ENCODE data around the gene PTGFRN. TPM values are rescaled to one million over a fixed set of nuclear protein-coding genes. Genes with fewer than 3 reads are reported as not detected.

The PTGFRN gene
- total RNA-seq, 1 donor from 2014 or later: 81.5 TPM

DNA sequence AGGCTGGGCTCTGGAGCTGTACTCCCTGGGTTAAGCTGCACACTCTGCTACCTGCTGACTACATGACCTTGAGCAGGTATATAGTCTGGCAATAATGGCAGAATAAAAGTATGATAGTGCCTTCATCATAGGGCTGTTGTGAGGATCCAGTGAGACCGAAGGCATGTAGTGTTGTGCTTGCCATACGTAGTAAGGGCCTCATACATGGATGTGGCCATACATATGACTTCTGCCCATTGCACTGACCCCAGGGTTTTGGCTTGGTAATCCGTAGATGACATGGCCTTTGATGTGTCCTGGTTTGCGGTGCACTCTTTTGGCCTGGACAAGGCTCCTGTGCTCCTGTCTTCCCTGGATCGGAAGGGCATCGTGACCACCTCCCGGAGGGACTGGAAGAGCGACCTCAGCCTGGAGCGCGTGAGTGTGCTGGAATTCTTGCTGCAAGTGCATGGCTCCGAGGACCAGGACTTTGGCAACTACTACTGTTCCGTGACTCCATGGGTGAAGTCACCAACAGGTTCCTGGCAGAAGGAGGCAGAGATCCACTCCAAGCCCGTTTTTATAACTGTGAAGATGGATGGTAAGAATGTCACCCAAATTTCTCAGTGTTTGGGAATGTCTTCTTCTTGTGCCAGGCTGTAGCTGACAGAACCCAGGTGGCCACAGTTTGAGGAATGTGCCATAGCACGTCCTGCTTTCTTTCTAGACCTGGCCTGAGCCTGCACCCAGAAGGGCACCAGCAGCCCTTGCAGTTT is 74.9 kb downstream of the PTGFRN start:
- intact Hi-C loops (cut with DNase I): no loop called here
- peak; percentile 58 for ATAC-seq (ENCODE audit: poor library complexity)
- DNase-seq: no peak

DNA sequence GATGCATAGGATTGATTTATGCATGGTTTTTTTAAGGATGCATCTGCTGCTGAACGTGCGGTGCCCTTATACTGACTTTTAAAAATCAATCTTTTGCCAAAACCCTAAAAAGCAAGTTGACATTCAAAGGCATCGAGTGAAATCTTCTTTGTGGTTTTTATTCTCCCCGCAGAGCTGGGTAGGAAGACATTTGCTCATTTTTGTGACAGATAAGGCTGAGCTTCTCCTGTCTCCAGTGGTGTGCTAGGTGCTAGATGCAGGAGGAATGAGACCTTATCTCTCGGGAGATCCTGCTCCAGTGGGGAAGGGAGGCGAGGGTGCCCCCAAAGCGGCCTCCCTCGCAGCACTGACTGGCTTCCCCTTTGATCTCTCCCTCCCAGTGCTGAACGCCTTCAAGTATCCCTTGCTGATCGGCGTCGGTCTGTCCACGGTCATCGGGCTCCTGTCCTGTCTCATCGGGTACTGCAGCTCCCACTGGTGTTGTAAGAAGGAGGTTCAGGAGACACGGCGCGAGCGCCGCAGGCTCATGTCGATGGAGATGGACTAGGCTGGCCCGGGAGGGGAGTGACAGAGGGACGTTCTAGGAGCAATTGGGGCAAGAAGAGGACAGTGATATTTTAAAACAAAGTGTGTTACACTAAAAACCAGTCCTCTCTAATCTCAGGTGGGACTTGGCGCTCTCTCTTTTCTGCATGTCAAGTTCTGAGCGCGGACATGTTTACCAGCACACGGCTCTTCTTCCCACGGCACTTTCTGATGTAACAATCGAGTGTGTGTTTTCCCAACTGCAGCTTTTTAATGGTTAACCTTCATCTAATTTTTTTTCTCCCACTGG is 76.9 kb downstream of the PTGFRN start:
- no peak for ATAC-seq (ENCODE audit: poor library complexity)
- intact Hi-C loops (cut with DNase I): no loop called here
- DNase-seq: peak; percentile 44

DNA sequence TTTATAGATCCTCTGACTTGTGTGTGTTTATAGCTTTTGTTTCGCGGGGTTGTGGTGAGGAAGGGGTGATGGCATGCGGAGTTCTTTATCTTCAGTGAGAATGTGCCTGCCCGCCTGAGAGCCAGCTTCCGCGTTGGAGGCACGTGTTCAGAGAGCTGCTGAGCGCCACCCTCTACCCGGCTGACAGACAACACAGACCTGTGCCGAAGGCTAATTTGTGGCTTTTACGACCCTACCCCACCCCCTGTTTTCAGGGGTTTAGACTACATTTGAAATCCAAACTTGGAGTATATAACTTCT is 77.5 kb downstream of the PTGFRN start:
- ATAC-seq (ENCODE audit: poor library complexity): no peak
- DNase-seq: peak; percentile 47
- intact Hi-C loops (cut with DNase I): no loop called here

DNA sequence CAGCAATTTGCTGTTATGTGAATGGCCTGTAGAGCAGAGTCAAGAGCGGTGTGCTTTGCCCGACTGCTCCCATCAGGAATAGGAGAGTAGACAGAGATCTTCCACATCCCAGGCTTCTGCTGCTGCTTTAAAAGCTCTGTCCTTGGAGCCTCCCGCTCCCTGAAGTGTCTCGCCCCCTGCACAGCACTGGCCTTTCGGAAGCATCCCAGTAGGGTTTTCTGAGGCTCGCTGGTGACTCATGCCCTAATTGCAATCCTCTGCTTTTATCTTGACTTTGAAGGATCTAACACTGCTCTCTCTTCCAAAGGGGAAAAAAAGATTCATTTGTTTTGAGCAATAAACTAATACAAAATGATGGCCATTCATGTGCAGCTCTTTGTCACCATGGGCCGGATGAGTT is 78.5 kb downstream of the PTGFRN start:
- ATAC-seq (ENCODE audit: poor library complexity): peak; percentile 19
- DNase-seq: peak; percentile 66
- intact Hi-C loops (cut with DNase I): no loop called here

DNA sequence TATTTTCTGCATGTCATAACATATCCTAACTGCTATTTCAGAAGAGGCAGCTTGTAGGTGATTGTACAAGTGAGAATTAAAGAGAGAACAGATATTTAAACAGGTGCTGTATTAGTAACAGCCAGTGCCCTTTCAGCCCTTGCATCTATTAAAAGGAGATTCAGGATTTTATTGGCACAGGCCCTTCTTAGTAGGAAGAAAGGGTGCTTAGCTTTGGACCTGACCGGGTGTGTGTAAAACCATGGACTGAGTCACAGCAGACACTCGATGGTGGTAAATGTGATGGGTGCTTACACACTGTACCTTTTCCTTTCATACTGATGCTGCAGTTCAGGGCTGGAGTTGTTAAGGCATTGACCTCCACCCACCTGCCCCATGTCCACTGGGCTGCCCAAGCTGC is 79.2 kb downstream of the PTGFRN start:
- no peak for ATAC-seq (ENCODE audit: poor library complexity)
- intact Hi-C loops (cut with DNase I): no loop called here

DNA sequence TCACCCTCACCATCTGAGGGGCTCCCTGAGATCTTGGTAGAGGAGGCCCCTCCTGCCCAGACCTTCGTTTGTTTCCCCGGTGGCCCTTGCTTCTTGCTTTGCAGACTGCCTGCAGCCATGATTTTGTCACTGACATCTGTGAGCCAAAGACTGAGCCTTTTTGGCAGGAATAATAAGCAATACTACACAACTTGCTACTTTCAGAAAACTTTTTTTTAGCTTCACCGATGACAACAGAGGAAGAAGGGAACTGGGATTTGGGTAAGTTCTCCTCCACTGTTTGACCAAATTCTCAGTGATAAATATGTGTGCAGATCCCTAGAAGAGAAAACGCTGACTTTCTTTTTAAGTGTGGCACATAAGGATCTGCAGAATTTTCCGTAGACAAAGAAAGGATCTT is 80.1 kb downstream of the PTGFRN start:
- intact Hi-C loops (cut with DNase I): no loop called here

More for the DNA sequence above, 79.2 kb downstream of the PTGFRN start:
- no peak for DNase-seq

DNA sequence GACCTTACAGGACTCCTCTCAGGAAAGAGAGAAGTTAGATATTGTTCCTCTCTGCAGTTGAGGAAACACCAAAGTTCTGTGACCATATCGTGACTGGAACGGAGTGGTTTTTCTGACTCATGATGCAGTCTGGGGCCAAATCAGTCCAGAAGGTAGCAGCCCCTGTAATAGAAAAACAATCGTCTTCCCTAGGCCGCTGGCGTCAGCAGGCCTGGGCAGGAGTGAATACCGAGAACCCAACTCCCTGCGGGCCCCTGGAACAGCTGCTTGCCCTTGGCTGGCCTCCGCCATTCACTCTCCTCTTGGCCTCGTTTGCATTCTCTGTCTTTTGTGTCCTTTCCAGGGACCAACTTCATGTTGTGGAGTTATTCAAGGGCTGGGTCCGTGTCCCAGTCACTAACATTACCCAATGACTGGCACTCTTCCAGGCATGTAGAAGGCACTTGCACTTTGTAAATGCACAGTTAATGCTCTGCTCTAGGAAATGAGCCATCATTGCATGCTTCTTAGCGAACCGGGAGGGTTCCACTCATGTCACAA is 81.0 kb downstream of the PTGFRN start:
- ATAC-seq (ENCODE audit: poor library complexity) (peak; percentile 91), DNase-seq (peak; percentile 90)
- intact Hi-C loops (cut with DNase I): no loop called here

More for the DNA sequence above, 80.1 kb downstream of the PTGFRN start:
- peak; percentile 54 for ATAC-seq (ENCODE audit: poor library complexity)
- no peak for DNase-seq

DNA sequence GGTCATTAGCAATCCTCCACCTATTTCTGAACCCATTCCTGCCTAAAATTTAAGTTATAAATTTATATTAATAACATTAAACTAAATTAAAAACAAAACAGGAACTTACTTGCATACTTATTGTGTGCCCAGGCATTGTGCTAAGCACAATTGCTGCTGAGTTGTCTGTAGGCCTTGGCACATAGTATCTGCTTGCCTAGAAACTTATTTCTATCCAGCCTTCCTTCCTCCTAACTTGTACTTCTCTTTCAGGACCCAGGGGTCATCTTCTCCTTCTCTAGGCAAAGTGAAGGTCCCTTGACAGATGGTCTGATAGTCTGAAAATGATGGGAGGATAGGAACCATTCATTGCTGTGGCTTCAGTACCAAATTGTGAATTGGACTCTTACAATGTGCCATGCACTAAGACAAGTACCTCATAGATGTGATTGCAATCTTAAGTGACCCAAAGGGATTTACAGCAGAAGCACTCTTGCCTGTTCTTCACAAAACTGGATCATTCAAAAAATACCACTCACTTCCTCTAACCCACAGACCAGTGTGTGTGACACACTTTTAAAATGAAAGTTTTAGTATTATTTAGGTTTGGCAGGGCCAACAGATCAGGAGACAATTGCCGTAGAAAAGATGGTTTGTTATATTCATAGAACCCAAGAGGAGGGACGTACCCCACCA is 81.6 kb downstream of the PTGFRN start:
- DNase-seq (no peak), ATAC-seq (ENCODE audit: poor library complexity) (peak; percentile 6)
- intact Hi-C loops (cut with DNase I): no loop called here

DNA sequence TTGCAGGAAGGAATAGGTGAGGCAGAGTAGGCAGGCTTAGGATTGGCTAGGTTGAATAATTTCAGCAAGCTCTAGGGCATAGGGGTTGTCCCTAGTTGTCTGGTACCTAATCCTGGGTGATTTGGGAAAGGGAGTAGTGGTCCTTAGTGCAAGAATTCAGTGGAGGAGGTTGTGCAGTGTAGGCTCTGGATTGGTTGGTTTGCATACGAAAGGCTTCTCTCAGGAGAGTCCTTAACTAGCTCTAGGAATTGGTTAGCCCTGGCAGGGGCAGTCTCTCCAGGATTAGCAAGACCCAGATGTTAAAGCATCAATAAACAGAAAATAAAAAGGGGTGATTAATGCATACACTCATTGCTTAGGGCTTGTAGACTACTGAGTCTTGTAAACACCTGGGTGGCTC is 82.2 kb downstream of the PTGFRN start:
- intact Hi-C loops (cut with DNase I): no loop called here
- DNase-seq (no peak), ATAC-seq (ENCODE audit: poor library complexity) (no peak)

DNA sequence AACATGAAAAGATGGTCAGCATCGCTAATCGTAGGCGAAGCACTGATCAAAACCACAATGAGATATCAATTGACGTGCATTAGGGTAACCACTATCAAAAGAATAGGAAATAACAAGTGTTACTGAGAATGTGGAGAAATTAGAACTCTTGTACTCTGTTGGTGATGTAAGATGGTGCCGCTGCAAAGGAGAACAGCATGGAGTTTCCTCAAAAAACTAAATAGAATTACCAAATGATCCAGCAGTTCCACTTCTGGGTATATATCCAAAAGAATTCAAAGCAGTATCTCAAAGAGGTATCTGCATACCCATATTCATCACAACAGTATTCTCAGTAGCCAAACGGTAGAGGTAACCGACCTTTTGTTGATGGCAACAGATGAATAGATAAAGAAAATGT is 83.6 kb downstream of the PTGFRN start:
- intact Hi-C loops (cut with DNase I): no loop called here
- DNase-seq (no peak), ATAC-seq (ENCODE audit: poor library complexity) (no peak)

DNA sequence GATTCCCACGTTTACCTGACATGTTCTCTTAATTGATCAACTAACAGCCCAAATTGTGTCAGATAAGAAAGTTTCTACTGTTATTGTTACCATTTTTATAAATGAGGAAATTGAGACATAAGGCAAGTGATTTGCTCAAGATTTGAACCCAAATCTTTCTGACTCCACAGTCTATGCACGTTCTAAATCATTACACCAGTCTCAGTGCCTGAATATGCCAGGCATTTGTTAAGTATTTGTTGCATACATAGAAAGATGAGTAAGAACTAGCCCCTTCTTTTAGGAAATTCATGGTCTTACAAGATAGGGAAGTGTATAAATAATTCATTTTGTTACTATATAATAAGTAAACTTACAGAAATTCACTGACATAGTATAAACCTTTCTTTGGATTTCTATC is 84.7 kb downstream of the PTGFRN start:
- DNase-seq: no peak
- intact Hi-C loops (cut with DNase I): no loop called here
- ATAC-seq (ENCODE audit: poor library complexity): no peak

DNA sequence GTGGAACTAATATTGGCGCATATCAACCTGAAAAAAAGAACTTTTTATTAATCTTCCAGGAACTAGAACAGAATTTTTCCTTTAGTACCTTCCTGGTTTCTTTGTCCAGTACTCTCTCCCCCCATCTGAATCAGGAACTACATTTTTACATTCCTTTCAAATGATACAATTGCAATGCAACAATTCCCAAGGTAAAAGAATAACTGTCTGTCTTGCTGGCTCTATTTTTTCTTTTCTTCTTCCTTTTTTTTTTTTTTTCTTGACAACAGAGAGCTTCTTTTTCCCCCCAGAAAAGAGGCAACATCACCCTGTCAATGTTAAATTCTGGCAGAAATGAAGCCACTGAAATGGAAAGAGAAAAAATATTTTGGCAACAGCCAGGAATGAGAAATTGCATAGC is 87.3 kb downstream of the PTGFRN start:
- no peak for DNase-seq
- ATAC-seq (ENCODE audit: poor library complexity): no peak
- intact Hi-C loops (cut with DNase I): no loop called here

DNA sequence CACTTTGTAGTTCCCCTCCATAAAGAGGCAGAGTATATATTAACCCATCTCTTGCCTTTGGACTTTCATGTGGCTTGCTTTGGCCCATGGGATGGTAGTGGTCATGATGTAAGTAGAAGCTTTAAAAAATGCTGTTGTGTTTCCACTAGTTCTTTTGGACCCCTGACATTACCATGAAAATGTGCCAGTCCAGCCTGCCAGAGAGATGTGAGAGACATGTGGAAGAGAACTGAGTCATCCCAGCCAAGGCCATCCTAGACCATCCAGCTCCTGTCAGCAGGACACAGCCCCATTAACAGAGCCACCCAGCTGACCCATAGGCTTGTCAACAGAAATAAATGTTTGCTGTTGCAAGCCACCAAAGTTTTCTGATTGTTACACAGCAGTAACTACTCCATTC is 87.9 kb downstream of the PTGFRN start:
- DNase-seq (no peak), ATAC-seq (ENCODE audit: poor library complexity) (no peak)
- intact Hi-C loops (cut with DNase I): no loop called here

DNA sequence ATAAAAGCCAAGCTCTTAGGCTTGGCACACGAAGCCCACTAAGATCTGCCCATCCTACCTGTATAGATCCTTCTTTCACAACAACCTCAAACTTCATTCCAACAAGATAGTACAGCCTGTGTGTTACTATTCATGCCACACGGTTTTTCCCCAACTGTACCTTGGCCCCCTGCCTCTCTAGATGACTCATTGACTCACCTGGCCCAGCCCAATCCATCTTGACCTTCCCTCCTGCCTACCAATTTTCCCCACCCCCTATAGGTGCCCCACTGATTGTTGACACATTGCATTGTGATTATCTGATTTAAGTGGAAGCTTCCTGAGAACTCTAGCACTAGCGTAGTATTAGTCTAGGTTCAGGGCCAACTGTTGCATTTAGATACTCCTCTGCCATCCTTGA is 89.9 kb downstream of the PTGFRN start:
- no peak for ATAC-seq (ENCODE audit: poor library complexity)
- intact Hi-C loops (cut with DNase I): no loop called here

DNA sequence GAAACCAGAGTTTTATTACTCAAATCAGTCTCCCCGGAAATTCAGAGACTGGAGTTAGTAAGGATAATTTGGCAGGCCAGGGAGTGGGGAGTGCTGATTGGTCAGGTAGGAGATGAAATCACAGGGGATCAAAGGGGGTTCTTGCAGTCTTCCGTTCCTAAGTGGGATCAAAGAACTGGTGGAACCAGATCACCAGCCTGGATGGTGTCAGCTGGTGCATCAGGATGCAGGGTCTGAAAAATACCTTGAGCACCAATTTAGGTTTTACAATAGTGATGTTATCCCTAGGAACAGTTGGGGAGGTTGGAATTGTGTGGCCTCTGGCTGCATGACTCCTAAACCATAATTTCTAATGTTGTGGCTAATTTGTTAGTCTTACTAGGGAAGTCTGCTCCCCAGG is 90.4 kb downstream of the PTGFRN start:
- intact Hi-C loops (cut with DNase I): no loop called here
- ATAC-seq (ENCODE audit: poor library complexity) (no peak), DNase-seq (no peak)

More for the DNA sequence above, 89.9 kb downstream of the PTGFRN start:
- DNase-seq: no peak

DNA sequence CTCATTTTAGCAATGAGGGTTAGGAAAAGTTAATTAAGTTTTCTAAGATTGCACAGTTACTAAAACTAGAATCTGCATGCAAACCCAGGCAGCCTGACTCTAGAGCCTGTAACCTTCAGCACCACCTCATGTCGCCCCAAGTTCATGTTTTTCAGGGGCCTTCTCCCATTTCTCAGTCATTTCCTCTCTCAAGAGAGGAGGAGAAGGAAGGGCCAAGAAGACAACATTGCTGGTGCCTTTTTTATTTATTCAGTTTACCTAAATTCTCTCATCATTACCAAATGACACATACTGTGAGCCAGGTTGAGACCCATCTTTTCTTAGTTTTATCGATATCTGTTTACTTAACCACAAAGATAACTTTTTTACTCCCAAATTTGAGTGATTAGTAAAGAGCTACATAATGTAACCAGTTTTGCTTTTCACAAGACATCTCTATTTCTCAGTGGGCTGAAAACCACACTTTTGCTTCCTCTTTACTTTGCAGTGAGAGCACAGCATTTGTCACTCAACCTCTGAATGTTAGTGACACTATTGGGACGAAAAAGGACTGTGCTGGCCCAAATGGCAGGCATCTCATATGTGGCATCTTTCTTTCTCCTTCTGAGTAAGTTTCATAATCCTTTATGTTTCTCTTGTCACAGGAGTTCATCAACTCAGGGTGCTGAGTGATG is 91.7 kb downstream of the PTGFRN start, which contains the start of gene CD101:
CD101 (plus strand) TSS at position 507 of the 674 bp plus-strand sequence; CDS start at position 565, 58 bp downstream.
- intact Hi-C loops (cut with DNase I): no loop called here
- ATAC-seq (ENCODE audit: poor library complexity) (no peak), DNase-seq (no peak)

DNA sequence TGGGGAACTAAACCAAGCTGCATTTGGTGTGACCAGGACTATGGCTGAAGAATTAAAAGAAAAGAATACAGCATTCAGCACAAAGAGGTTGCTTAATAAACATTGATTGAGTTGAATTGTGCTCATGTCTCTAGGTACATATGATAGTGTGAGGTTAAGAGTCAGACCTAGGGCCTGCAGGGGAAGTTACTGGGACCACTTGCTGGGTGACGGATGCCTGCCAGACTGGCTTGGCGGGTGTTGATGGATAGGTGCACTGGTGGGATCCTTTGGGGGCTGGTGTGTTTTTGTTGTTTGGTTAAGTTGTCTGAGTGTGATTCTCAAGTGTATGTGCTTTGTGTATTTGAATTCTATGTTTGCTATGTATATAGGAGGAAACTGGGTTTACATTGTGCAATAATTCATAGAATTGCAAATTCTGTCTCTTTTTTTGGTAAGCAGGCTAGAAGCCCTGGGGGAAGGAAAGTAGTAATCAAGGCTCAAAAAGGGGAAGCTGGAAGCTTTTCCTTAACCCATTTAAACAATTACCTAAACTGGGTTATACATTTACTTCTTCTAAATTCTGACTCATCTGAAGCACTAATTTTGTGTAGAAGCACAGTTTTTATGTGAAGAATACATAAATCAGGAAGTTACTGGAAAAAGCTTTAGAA is 93.6 kb downstream of the PTGFRN start:
- peak; percentile 48 for ATAC-seq (ENCODE audit: poor library complexity)
- no peak for DNase-seq
- intact Hi-C loops (cut with DNase I): no loop called here

DNA sequence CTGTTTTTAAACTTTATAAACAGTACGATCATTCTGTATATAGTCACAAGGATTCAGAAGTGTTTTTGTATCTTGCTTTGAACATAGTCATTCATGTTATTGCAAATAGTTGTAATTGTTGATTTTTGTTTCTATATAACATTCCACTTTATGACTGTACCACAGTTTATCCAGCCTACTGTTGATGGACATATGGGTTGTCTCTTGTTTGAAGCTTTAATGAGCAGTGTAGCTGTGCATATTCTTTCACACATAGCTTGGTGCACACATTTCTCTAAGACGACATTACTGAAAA is 98.0 kb downstream of the PTGFRN start:
- no peak for DNase-seq
- intact Hi-C loops (cut with DNase I): no loop called here
- no peak for ATAC-seq (ENCODE audit: poor library complexity)

DNA sequence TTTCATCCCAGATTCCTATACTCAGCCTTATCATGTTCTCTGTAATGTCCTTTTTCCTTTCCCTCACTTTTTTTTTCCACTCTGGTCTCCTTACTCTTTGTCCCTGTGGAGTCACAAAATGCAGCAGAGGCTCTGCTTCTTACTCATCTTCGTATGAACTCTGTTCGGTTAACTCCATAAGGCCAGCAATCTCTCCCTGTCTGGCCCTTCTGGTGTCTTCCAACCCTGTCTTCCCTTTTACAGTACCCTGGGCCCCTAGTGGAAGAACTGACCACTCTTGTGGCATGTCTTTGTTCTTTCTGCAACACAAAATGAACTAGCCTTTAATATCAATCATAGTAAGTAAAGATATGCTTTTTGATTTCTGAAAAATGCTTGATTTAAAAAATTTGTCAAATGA is 98.9 kb downstream of the PTGFRN start:
- intact Hi-C loops (cut with DNase I): no loop called here
- DNase-seq (no peak), ATAC-seq (ENCODE audit: poor library complexity) (no peak)
